Hepatocyte (in vitro differentiated cells): ENCODE results near the gene MAPK8.

Experiments used
- EZH2 ChIP-seq: fragments of 200-600 bp; sonication (generic); IDR thresholded peaks from 2 replicates; pipeline ENCODE4 v1.6.1; 2016; ENCODE audit warnings: antibody characterized with exemption, mild to moderate bottlenecking, borderline replicate concordance
- EZH2phosphoT487 ChIP-seq: fragments of 200-600 bp; sonication (generic); IDR thresholded peaks from one replicate; pipeline ENCODE4 v1.6.1; 2018; ENCODE audit warnings: antibody characterized with exemption, mild to moderate bottlenecking, low read depth, moderate library complexity; ENCODE audit not compliant: unreplicated experiment, severe bottlenecking
- TF ChIP-seq, protein P1 (sequence below): fragments of 200-600 bp; sonication (generic); IDR thresholded peaks from 2 replicates; pipeline ENCODE4 v1.5.1; 2016; ENCODE audit warnings: antibody characterized with exemption, mild to moderate bottlenecking; ENCODE audit not compliant: poor library complexity

DNA sequence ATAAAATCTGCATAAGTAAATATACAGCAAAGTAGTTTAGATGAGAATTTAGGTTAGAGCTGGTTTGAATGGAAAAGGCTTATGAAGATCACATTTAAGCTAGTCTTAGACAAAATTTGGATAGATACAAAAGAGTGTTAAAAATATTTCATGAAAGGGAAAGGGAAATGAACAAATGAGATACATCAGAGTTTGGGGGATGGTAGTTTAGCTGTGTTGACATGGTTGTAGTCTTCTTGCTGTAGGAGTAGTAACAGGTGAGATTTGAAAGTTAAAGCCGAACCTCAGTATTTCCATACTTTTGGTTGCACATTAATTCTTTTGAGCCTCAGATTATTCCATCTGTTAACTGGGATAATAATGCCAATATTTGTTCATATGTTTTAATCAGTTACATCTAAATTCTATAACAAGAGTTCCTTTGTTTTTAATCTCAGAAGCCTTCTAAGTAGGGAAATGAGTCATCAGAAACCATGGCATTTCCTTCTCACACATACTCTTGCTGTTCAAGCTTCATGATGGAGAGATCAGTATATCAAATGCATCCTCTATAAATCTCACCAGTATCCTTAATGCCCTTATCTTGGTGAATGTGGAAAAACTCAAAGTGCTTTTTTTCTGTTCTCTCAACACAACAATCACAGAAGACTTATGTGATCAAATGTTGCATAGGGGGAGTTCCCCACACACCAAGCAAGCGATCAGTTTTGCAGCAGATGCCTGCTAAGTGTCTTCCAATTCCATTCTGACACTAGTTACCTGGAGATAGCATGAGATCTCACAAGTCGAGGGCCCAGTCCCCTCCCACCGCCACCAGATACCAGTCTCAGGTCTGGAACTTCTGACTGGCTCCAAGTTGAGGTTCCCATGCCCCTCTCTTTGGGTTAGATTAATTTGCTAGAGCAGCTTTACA is 84.7 kb downstream of the MAPK8 start:
- TF ChIP-seq, protein P1, sequence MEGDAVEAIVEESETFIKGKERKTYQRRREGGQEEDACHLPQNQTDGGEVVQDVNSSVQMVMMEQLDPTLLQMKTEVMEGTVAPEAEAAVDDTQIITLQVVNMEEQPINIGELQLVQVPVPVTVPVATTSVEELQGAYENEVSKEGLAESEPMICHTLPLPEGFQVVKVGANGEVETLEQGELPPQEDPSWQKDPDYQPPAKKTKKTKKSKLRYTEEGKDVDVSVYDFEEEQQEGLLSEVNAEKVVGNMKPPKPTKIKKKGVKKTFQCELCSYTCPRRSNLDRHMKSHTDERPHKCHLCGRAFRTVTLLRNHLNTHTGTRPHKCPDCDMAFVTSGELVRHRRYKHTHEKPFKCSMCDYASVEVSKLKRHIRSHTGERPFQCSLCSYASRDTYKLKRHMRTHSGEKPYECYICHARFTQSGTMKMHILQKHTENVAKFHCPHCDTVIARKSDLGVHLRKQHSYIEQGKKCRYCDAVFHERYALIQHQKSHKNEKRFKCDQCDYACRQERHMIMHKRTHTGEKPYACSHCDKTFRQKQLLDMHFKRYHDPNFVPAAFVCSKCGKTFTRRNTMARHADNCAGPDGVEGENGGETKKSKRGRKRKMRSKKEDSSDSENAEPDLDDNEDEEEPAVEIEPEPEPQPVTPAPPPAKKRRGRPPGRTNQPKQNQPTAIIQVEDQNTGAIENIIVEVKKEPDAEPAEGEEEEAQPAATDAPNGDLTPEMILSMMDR = no peak
- TF ChIP-seq EZH2 (no peak), EZH2phosphoT487 (no peak)
